Lower leg skin (tissue), 4 donors: Measurements from ENCODE around the gene PITPNB. TPM values are rescaled to one million over a fixed set of nuclear protein-coding genes. Genes with fewer than 3 reads are reported as not detected.

ENCODE experiments used
- DNase-seq, 2 donors: peaks; one replicate each; pipeline ENCODE4 v3.0.0-alpha.2; 2019; ENCODE audit warnings: low spot score in 2 of 2
- H3K4me3 ChIP-seq: fragments of 200-600 bp; sonication (generic); 2 replicates; pipeline ENCODE4 v1.5.1; 2017; ENCODE audit warnings: mild to moderate bottlenecking, low read depth; ENCODE audit not compliant: poor library complexity, severe bottlenecking
- POLR2A ChIP-seq, 2 donors: fragments of 450-650 bp; IDR thresholded peaks; one replicate each; pipeline ENCODE4 v1.6.1; 2016 to 2017; ENCODE audit warnings: antibody characterized with exemption in 2 of 2, mild to moderate bottlenecking in 1 of 2, moderate library complexity in 1 of 2
- WGBS, 2 donors: methylation state at CpG; one replicate each; pipeline ENCODE4 v1.1.5; 2018; 5-methylcytosine and 5-hydroxymethylcytosine counted together
- intact Hi-C: fragments of 100-400 bp; cut with DNase I; formaldehyde crosslinking; loops from one replicate; pipeline ENCODE4 v1.15.0; 2023; ENCODE audit warnings: low total_unique reads
- total RNA-seq, 4 donors: library from RNA; depleted of rRNA; stranded (reverse); fragments of >200 nt; gene quantifications; one replicate each; pipeline ENCODE4 v1.1.0, GENCODE V29; 2016
- TF ChIP-seq, protein P1 (sequence below), 3 donors: fragments of 450-650 bp; IDR thresholded peaks; one replicate each; pipeline ENCODE4 v1.5.1; 2016; ENCODE audit warnings: antibody characterized with exemption in 3 of 3, mild to moderate bottlenecking in 3 of 3, moderate library complexity in 2 of 3

PITPNB gene
- total RNA-seq, 4 donors from 2014 or later, result 22.1 to 36.5 (median 29.7) TPM

- WGBS, 2 donors, result 90 to 98% methylated on average over 2 of the region's 2 CpGs
- TF ChIP-seq, protein P1, sequence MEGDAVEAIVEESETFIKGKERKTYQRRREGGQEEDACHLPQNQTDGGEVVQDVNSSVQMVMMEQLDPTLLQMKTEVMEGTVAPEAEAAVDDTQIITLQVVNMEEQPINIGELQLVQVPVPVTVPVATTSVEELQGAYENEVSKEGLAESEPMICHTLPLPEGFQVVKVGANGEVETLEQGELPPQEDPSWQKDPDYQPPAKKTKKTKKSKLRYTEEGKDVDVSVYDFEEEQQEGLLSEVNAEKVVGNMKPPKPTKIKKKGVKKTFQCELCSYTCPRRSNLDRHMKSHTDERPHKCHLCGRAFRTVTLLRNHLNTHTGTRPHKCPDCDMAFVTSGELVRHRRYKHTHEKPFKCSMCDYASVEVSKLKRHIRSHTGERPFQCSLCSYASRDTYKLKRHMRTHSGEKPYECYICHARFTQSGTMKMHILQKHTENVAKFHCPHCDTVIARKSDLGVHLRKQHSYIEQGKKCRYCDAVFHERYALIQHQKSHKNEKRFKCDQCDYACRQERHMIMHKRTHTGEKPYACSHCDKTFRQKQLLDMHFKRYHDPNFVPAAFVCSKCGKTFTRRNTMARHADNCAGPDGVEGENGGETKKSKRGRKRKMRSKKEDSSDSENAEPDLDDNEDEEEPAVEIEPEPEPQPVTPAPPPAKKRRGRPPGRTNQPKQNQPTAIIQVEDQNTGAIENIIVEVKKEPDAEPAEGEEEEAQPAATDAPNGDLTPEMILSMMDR (IDR thresholded peaks at IDR 0.05), result no peak
- TF ChIP-seq POLR2A (IDR thresholded peaks at IDR 0.05), result no peak
- intact Hi-C loops, result no loop called here
These were observed 47.6 kb downstream of the PITPNB start for GRCh38 chr22:27871306-27872014.

GRCh38 chr22:27870234-27871191, 48.5 kb downstream of the PITPNB start:
- TF ChIP-seq POLR2A (IDR thresholded peaks at IDR 0.05), result no peak
- TF ChIP-seq, protein P1 (IDR thresholded peaks at IDR 0.05), result no peak
- no peak for DNase-seq
- intact Hi-C loops, result no loop called here
- WGBS, 2 donors, result 90 to 95% methylated on average over 2 of the region's 2 CpGs
- no peak overlapping the region for H3K4me3 ChIP-seq

More at GRCh38 chr22:27871306-27872014, 47.6 kb downstream of the PITPNB start:
- DNase-seq, result no peak
- H3K4me3 ChIP-seq, result no peak overlapping the region

DNA sequence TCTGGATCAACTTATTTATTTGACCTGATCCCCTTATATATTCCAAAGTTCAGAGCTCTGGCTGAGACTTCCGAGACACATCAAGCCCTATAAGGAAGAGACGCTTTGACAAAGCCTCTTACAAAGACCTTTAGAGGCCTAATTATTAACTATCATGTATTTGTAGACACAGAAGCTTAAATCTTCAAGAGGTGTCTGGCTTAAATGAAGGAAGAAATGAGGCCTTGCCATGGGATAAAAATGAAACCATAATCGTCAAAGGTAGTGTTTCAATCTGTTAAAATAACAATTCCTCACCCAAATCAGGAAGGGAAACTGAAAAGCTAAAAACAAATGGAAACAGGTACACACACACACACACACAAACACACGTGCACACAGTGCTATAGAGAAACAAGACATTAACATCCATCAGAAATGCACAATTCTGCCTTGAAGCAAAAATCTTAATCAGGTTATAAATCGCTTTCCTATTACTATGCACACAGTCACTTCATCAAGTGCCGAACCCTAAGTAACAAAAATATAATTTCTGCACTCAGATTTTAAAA, 50.2 kb downstream of the PITPNB start:
- WGBS, 2 donors, result 74 to 78% methylated on average over 6 of the region's 6 CpGs
- DNase-seq, result no peak
- TF ChIP-seq POLR2A (IDR thresholded peaks at IDR 0.05), result no peak
- TF ChIP-seq, protein P1 (IDR thresholded peaks at IDR 0.05), result no peak
- intact Hi-C loops, result no loop called here
- H3K4me3 ChIP-seq, result no peak overlapping the region

DNA sequence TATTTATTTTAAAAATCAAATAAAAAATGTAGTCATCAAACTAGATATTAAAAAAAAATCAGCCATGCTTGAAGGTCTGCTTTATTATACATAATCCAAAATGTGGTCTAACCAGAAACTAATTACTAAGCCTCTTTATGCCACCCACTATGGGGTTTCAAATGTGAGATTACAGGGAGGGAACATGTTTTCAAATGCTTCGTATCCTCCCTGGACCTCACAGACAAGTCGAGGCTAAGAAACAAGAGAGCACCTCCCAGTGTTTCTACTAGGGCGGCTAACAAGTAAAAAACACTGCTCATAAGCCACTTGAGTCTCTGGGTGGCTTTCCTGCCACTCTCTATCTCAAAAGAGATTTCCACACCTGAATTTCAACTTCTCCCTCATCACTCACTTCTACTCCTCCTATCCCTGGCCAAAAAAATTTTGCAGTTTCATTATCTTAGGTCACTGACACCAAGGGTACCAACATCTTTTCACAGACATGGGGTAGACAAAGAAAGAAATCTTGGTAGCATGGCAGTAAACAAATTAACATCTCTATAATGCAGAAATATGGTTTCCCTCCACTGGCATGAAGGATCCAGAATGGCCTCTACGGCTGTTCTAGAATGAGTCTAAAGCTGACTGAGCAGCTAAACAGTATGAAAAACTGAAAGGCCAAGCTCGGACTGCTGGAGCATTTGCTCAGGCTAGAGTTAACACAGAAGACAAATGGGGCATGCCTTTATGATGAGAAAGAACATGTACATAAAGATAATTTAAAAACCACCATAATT, 50.9 kb downstream of the PITPNB start:
- WGBS, 2 donors, result 61 to 67% methylated on average over 5 of the region's 5 CpGs
- no peak for DNase-seq
- intact Hi-C loops, result no loop called here
- H3K4me3 ChIP-seq, result no peak overlapping the region
- TF ChIP-seq, protein P1 (IDR thresholded peaks at IDR 0.05), result no peak
- no peak for TF ChIP-seq POLR2A (IDR thresholded peaks at IDR 0.05)
